Neural cell (in vitro differentiated cells): ENCODE data around the gene POLRMT.

Source experiments
- CTCF ChIP-seq: fragments of 450-650 bp; IDR thresholded peaks from 2 replicates; pipeline ENCODE4 v1.5.1; 2014; ENCODE audit warnings: antibody characterized with exemption, mild to moderate bottlenecking, moderate library complexity; ENCODE audit not compliant: poor library complexity, severe bottlenecking
- EP300 ChIP-seq: fragments of 450-650 bp; conservative IDR thresholded peaks from 2 replicates; pipeline ENCODE4 v1.6.1; 2014; ENCODE audit warnings: antibody characterized with exemption, mild to moderate bottlenecking, moderate library complexity; ENCODE audit not compliant: poor library complexity, severe bottlenecking

GRCh38 chr19:576768-577438 lies 56.4 kb downstream of the POLRMT start:
- TF ChIP-seq CTCF (no peak), EP300 (no peak)
